IPS-20b (cell line): ENCODE measurements around the gene PROSER3.

Experiments
- H3K27ac ChIP-seq: one replicate; pipeline ENCODE4 v1.5.1; 2013; ENCODE audit warnings: low read length
- H3K27me3 ChIP-seq: 2 replicates; pipeline ENCODE4 v1.6.1; 2013; ENCODE audit warnings: mild to moderate bottlenecking, low read length, inconsistent platforms; ENCODE audit not compliant: insufficient read depth
- H3K36me3 ChIP-seq: 2 replicates; pipeline ENCODE4 v1.6.1; 2013; ENCODE audit warnings: low read depth, mild to moderate bottlenecking, inconsistent platforms, low read length, moderate library complexity; ENCODE audit not compliant: insufficient read depth
- H3K4me1 ChIP-seq: 2 replicates; pipeline ENCODE4 v1.6.1; 2013; ENCODE audit warnings: mild to moderate bottlenecking, control low read depth, inconsistent platforms, low read length, moderate library complexity; ENCODE audit not compliant: insufficient read depth
- H3K4me3 ChIP-seq: 2 replicates; pipeline ENCODE4 v1.5.1; 2013; ENCODE audit warnings: mild to moderate bottlenecking, low read length, inconsistent platforms
- H3K9ac ChIP-seq: 2 replicates; pipeline ENCODE4 v1.6.1; 2013; ENCODE audit warnings: low read depth, mild to moderate bottlenecking, inconsistent platforms, low read length, moderate library complexity
- H3K9me3 ChIP-seq: 2 replicates; pipeline ENCODE4 v1.6.1; 2013; ENCODE audit warnings: mild to moderate bottlenecking, low read depth, low read length, inconsistent platforms; ENCODE audit not compliant: insufficient read depth

Gene PROSER3

DNA sequence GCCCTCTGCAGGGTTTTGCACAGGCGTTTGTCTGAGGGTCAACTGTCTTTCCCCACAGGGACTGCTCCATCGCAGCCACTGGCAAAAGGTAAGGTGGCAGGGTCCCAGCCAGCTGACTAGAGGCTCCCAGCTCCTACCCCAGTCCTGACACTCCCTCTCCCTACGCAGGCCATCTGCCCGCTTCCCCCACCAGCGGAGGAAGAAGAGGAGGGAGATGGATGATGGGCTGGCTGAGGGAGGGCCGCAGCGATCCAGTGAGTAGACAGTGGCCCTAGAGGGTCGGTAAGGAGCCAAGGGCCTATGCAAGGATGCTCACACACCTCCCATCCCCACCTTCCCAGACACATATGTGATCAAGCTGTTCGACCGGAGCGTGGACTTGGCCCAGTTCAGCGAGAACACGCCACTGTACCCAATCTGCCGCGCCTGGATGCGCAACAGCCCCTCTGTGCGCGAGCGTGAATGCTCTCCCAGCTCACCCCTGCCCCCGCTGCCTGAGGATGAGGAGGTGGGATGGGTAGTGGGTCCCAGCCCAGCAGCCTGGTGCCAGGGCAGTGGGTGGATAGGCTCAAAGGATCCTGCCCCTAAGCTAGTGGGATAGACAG lies 5.1 kb upstream of the PROSER3 start:
- peaks cover 17% of the 10 kb centered on the region; the same call in 1 of the 2 replicates for H3K27me3 ChIP-seq
- peaks cover 3% of the 10 kb centered on the region; the same call in 1 of the 2 replicates for H3K4me1 ChIP-seq
- no peak overlapping the region for H3K9ac ChIP-seq
- H3K27ac ChIP-seq: no peak overlapping the region
- no peaks in the 10 kb centered on the region for H3K36me3 ChIP-seq
- no peak overlapping the region for H3K4me3 ChIP-seq
- H3K9me3 ChIP-seq: no peaks in the 10 kb centered on the region

DNA sequence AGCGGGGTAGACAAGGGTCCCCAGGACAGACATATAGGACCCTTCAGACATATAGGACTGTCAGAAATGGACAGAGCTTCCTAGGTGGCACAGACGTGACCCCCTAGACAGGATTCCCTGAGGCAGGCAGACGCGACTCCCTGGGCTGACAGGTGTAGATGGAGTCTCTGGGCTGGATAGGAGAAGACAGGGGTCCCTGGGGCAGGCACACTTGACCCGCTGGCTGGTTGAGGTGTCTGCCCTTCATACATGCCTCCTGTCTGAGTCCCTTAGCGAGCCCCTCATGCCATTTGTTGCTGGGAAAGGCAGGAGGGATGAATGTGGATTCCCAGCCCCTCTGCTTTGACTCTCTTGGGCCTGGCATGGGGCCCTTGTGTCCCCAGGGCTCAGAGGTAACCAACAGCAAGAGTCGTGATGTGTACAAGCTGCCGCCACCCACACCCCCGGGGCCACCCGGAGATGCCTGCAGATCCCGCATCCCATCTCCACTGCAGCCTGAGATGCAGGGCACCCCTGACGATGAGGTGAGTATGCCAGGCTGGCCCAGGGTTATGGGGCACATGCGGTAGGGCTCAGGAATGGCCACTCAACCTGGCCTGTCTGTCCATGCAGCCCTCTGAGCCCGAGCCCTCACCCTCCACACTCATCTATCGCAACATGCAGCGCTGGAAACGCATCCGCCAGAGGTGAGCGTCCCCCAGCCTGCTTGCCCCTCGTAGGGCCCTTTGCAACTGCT lies 4.2 kb upstream of the PROSER3 start:
- no peaks in the 10 kb centered on the region for H3K9me3 ChIP-seq
- peaks cover 17% of the 10 kb centered on the region; the same call in 1 of the 2 replicates for H3K27me3 ChIP-seq
- no peak overlapping the region for H3K27ac ChIP-seq
- no peaks in the 10 kb centered on the region for H3K36me3 ChIP-seq
- H3K4me3 ChIP-seq: no peak overlapping the region
- H3K4me1 ChIP-seq: peaks cover 3% of the 10 kb centered on the region; the same call in 1 of the 2 replicates
- no peak overlapping the region for H3K9ac ChIP-seq

- Histone ChIP-seq H3K4me3 (no peak overlapping the region), H3K27me3 (peaks cover 17% of the 10 kb centered on the region; the same call in 1 of the 2 replicates), H3K9me3 (no peaks in the 10 kb centered on the region), H3K9ac (no peak overlapping the region), H3K4me1 (peaks cover 3% of the 10 kb centered on the region; the same call in 1 of the 2 replicates), H3K36me3 (0 out of 2 replicates have a peak, but pooled peaks cover under 1% of the 10 kb centered on the region), H3K27ac (no peak overlapping the region)
These were observed 3.4 kb upstream of the PROSER3 start for GRCh38 chr19:35754370-35755130.

DNA sequence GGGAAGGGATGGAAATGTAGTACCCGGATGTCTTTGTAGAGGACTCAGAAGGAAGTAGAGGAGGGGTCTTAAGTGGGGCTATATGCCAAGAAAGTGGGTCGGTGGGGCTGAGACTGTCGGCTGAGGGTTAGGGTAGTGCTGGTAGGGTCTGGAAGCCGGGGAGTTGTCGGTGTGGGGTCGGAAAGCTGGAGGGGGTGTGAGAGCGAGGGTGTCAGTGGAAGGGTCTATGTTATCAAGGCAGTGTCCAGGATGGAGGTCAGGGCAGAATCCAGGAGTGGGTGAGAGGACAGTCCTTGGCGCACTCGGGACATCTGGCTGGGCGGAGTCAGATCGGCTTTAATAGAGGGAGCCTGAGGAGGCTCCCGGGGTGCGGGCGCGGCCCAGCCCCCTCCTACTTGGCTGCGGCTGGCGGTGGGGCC lies 2.8 kb upstream of the PROSER3 start:
- Histone ChIP-seq H3K4me1 (peaks cover 3% of the 10 kb centered on the region; the same call in 1 of the 2 replicates), H3K9ac (no peak overlapping the region; the same call in 1 of the 2 replicates), H3K36me3 (peaks cover 6% of the 10 kb centered on the region; the same call in 1 of the 2 replicates), H3K27ac (no peak overlapping the region), H3K4me3 (peak overlapping the region; percentile 100; the same call in 1 of the 2 replicates), H3K9me3 (no peaks in the 10 kb centered on the region), H3K27me3 (peaks cover 17% of the 10 kb centered on the region; the same call in 1 of the 2 replicates)

DNA sequence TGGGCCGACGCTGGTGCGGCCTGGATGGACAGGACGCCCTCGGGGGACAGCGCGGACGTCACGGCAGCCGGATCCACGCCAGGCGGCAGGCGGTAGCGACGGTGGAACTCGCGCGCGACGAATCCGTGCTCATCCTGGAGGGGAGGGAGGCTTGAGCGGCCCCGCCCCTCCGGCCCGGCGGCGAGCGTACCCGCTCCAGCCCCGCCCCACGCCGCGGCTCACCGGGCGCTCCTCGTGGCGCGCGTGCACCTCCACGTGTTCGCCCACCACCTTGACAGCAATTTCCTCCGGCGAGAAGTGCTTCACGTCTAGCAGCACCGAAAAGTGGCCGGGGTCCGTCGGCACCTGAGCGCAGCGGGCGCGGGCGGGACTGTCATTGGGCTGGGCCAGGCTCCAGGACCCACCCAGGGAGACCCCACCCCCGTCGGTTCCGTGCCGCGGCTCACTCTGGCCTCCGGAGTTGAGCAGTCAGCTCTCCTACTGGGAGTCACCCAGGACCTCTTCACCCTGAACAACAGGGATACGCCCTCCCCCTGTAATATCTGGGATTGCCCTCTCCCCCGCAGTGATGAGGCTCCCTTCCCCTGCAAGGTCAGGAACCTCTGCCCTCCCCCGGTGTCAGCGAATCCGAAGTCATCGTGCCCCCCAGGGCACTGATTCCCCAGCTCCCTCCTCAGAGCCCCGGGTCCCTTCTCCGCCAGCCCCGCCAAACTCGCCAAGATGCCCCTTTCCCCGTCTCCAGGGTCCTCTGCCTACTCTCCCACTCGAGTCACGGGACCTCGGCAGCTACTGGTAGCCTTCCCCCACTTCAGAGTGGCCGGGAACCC lies 2.2 kb upstream of the PROSER3 start:
- Histone ChIP-seq H3K27ac (no peak overlapping the region), H3K27me3 (peaks cover 17% of the 10 kb centered on the region; the same call in 1 of the 2 replicates), H3K4me1 (peaks cover 3% of the 10 kb centered on the region; the same call in 1 of the 2 replicates), H3K4me3 (peak overlapping the region; percentile 100; the same call in 1 of the 2 replicates), H3K9ac (no peak overlapping the region; the same call in 1 of the 2 replicates), H3K9me3 (no peaks in the 10 kb centered on the region), H3K36me3 (peaks cover 12% of the 10 kb centered on the region; the same call in 1 of the 2 replicates)

DNA sequence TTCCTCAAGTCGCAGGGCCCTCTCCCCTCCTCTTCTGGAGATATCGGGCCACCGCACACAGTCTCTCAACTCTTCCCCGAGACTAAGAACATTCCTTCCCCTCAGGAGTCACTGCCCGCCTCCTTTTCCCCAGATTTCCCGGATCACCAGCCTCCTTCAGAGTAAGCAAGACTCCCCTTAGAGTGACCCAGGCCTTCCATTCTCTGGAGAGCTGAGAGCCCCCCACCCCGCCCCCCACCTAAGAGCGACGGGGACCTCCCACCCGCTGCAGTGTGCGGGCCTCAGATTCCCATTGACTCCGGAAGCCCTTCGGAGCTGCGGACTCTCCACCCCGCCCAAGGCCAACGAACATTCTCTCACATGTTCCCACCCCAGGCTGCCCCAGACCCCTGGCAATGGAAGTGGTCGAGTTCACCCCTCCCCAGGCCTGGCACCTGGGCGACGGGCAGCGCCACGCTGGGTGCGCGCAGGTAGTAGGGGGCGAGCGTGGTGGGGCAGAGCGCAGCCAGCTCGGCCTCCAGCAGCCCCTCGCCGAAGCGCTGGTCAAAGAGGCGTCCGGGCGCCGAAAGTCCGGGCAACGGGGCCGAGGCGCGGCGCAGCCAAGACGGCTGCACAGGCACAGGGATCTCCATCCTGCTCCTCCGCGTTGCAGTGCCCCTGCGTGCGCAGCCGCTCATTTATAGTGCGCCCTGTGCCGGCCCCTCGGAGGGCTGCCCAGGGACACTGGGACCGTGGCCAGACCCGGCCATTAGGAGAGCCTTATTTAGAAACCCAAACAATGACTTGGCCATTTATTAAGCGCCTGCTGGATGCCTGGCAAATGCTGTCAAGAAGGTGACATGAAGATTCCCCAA lies 1.4 kb upstream of the PROSER3 start, which contains the start of gene HSPB6:
HSPB6 (minus strand) TSS at position 653 of the 854 bp plus-strand sequence; CDS start at position 632, 21 bp downstream.
- peaks cover 3% of the 10 kb centered on the region; the same call in 1 of the 2 replicates for H3K4me1 ChIP-seq
- peaks cover 14% of the 10 kb centered on the region; the same call in 1 of the 2 replicates for H3K36me3 ChIP-seq
- no peak within 1 kb of the TSS for H3K27ac ChIP-seq
- H3K4me3 ChIP-seq: peak within 1 kb of the TSS; percentile 100
- H3K9me3 ChIP-seq: no peaks in the 10 kb centered on the region
- H3K27me3 ChIP-seq: peaks cover 17% of the 10 kb centered on the region; the same call in 1 of the 2 replicates
- peak within 1 kb of the TSS; percentile 72; the same call in 1 of the 2 replicates for H3K9ac ChIP-seq

DNA sequence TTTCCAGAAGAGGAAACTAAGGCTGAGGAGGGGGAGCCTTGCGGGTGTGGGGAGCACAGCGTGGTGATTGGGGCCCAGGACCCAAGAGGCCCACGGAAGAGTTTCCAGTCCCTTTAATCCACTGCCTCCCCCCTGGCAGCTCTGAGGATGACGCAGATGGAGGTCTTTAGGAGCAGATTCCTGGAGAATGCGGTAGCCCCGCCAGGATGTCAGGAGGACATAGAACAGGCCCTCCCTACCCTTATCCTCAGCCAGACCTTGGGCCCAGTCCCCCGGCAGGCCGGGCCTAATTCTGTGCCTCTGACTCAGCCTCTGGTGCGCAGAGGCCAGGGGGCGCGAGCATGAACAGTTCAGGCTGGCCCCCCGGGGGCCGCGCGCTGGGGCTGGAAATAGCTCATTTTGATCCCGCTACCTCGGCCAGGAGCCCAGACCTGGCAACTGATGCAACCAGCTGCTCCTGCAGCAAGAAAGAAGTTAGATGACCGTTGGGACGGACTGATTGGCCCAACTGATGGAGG lies 686 bp upstream of the PROSER3 start:
- peaks cover 20% of the 10 kb centered on the region for H3K36me3 ChIP-seq
- peaks cover 17% of the 10 kb centered on the region; the same call in 1 of the 2 replicates for H3K27me3 ChIP-seq
- H3K9ac ChIP-seq: peak overlapping the region; percentile 72; the same call in 1 of the 2 replicates
- no peak overlapping the region for H3K27ac ChIP-seq
- peaks cover 3% of the 10 kb centered on the region; the same call in 1 of the 2 replicates for H3K4me1 ChIP-seq
- peak overlapping the region; percentile 100 for H3K4me3 ChIP-seq
- H3K9me3 ChIP-seq: no peaks in the 10 kb centered on the region

- Histone ChIP-seq H3K27me3 (peaks cover 16% of the 10 kb centered on the region; the same call in 1 of the 2 replicates), H3K27ac (no peak overlapping the region), H3K4me1 (peaks cover 3% of the 10 kb centered on the region; the same call in 1 of the 2 replicates), H3K4me3 (no peak overlapping the region), H3K36me3 (peaks cover 24% of the 10 kb centered on the region), H3K9me3 (no peaks in the 10 kb centered on the region), H3K9ac (no peak overlapping the region)
These were observed 1.7 kb downstream of the PROSER3 start for GRCh38 chr19:35759697-35760096.

- Histone ChIP-seq H3K27ac (no peak overlapping the region), H3K4me1 (no peaks in the 10 kb centered on the region; the same call in 1 of the 2 replicates), H3K9ac (no peak overlapping the region), H3K9me3 (no peaks in the 10 kb centered on the region), H3K4me3 (no peak overlapping the region), H3K27me3 (peaks cover 5% of the 10 kb centered on the region; the same call in 1 of the 2 replicates), H3K36me3 (peaks cover 30% of the 10 kb centered on the region)
These were observed 2.9 kb downstream of the PROSER3 start for GRCh38 chr19:35760711-35761349.
